GM19372 (cell line): ENCODE data around the gene ARMH4.

Source experiments
- ATAC-seq: cut with Tn5 transposase; IDR thresholded peaks from one replicate; pipeline ENCODE4 v1.9.1; 2021; ENCODE audit warnings: mild to moderate bottlenecking, low read depth, moderate library complexity; ENCODE audit not compliant: unreplicated experiment

ARMH4 gene

DNA sequence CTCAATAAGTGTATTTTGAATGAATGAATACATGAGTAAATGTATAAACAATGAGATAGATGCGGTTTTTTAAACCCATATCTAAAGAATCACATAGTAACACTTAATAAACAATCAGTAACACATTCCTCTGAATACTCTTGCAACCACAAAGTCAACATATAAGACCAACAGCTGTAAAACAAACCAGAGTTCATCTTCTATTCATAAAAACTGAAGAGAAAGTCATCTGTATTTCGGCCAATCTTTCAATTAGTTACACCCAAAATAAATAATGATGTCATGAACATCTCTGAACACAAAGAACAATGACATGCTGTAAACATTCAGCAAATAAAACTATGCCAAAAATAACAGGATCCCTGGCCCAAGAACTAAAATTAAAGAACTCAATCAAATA is 47.2 kb downstream of the ARMH4 start:
- no peak for ATAC-seq

DNA sequence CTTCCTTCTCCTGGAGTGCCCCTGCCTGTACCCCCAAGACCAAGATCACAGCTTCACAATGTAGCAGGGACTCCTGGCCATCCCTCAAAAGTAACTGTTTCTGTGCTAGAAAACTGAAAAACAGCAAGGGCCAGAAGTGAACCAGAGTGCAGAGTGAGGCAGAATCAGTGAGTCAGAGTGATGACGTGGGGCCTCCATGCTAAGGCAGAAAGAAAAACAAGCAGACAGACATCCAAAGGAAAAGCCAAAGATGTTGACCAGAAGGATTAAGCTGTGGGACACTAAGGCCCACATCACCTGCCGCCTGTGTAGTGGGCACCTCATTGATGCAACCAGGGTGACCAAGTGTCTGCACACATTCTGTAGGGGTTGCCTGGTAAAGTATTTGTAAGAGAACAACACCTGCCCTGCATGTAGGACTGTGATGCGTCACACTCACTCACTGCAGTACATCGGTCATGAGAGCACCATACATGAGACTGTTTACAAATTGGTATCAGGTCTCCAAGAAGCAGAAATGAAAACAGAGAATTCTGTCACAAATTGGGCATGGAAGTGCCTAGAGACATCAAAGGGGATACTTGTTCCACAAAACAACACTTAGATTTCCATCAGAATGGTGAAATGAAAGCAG is 51.2 kb downstream of the ARMH4 start:
- no peak for ATAC-seq

DNA sequence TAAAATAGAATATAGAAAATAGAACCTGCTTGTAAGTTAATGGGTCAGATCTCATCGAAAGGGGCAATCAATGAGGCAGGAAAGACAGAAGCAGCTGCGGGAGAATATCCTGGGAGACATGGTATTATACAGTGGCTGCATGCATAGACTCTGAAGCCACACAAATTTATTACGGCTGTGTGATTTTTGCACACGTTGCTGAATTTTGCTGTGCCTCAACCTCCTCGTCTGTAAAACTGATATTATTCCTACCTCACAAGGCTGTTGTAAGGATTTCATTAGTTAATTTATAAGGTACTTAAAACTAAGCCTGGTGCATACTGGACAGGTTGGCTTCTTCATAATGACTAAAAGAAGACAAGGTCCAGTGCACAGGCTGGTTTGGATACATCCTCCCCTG is 52.3 kb downstream of the ARMH4 start:
- no peak for ATAC-seq

DNA sequence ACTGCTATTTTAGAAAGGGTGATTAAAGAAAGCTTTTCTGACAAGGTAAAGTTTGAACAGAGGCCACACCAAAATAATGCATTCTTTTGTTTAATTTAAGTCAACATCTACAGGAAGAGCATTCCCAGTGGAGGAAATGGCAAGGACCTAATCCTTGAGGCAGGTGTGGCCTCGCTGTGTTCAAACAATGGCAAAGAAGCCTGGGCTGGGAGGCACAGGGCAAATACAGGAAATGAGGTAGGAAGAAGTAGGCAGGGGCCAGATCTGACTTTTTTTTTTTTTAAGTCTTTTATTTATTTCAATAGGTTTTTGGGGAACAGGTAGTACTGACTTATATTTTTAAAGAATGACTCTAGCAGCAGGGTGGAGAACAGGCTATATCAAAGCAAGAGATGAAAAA is 53.5 kb downstream of the ARMH4 start:
- no peak for ATAC-seq

DNA sequence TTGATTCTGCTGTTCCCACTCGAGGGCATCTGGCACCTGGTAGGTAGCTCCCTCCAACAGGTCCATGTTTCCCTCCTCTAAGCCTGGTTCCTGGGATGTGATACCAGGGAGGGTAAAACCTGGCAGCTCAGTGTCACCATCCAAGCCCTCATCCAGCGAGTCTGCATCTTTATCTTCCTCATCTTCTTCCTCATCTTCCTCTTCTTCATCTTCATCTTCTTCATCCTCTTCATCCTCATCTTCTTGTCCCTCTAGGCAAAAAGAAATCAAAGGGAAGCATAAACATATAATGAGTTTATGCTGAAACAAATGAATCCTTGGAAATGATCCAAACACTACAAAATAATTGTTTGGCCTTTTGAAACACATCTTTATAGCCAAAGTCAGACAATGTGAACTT is 55.3 kb downstream of the ARMH4 start:
- no peak for ATAC-seq

DNA sequence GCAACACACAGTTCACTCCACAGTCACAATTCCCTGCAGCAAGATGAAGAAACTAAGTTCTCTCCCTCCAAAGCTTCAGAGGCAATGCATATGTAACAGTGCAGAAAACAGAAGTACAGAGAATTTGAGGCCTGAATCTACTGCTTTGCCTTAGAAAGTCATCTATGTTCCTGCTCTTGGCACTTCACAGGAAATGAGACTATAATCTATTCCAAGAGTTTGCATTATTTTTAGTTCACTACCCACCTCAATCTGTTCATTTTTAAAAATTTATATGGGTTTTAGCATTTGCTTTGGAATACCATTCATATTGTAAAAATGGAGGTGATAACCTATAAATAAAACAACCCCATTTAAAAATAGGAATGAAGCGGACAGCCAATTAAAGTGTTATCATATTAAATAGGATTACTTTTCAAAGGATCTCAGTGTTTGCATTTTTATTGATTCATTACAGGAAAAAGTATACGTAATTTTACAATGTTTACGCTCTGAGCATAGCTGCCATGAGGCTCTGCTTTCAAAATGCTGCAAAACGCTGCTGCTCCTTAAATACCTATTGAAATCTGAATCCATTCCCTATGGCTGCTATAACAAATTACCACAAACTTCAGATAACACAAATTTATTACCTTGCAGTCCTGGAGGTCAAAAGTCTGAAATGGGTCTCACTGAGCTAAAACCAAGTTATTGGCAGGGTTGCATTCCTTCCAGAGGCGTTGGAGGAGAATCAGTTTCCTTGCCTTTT is 60.0 kb downstream of the ARMH4 start:
- no peak for ATAC-seq

DNA sequence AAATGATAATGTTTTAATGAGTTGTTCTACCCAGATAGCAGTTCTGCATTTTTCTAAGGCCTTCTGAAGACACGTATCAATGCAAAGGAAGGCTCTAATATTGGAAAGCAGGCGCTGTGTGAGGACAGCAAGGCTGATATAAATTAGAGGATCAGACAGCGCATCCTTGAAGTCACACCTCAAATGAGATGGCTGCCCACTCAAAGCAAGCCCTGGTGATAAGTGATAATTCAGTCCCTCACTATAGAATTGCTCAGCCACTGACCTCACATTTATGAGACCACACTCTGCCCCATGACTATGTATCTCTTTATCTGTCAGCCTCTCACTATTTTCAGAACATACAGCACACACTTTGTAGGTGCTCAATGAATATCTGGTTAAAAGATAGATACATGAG is 62.4 kb downstream of the ARMH4 start:
- ATAC-seq, result no peak

DNA sequence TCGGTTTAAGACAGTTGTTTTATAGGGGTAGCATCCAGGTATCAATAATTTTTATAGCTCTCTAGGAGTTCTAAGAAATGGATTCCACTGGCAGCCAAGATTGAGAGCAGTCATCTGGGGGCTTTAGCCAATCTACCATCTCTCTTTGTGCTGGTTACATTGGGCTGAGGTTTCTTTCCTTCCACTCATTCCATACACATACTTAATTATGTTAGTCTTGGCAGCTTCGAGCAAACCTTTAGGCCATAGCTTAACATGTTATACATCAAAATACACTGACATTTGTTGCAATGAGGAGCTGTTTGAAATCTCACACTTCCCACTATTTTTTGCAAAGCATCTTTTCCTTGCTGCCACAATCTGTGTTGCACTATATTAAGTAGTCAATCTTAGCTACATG is 63.1 kb downstream of the ARMH4 start:
- no peak for ATAC-seq

DNA sequence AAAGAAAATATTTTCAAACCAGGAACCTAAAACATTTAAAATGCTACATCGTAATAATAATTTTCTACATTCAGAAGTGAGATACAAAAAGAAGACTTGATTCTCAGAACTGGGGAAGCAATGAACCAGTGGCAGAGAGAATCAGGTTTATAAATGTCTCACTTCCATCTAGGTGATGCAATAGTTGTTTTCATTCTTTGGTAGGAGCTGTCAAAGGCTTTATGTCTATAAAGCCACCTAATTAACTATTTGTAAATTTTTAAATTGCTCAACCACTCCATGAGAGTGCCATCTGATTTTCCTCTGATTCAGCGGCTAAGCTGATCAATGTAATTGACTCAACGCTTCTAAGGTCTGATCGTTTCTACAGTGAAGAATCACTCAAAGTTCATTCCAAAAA is 66.1 kb downstream of the ARMH4 start:
- no peak for ATAC-seq

DNA sequence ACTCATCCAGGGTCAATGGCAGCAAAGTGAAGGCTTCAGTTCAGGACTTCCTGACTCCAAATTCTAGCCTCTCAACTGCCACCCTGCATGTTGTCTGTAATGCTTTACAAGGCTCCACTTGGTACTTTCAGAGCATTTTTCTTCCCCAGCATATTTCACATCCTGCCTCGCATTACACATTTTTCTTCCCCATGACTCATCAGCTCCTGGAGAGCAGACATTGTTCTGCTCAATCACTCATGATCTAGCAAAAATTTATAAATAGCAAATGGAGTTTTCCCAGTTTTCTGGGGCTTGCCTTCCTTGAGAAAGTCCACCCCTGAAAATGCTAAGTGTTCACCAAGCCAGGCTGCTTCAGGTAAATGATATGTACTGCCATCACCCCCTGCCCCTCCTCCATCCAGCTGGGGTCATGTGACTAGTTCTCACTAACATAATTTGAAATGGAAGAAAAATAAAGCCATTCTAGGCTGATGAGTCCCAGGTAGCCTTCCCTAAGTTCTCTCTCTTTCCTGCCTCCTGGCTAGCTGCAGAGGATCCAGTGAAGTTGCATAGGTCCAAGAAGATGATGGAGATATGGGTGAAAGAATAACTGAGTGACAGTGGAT is 69.4 kb downstream of the ARMH4 start:
- no peak for ATAC-seq

DNA sequence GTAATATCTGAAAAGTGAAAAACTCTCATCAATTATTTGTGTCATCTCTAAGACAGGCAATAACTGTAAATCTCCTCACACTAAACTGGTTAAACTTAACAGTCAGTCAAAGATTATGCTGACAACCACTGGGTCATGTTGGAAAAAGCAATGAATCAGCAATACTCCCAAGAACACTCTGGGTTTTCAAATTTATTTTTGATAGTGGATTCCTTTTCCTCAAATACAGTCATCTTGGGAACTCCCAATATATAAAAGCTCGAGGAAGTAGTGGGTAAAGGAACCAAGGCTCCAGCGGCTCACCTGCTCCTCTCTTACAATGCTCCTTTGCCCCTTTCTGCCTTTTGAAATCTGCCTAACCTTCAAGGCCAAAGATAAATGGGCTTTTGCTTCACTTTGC is 70.0 kb downstream of the ARMH4 start:
- ATAC-seq, result no peak

DNA sequence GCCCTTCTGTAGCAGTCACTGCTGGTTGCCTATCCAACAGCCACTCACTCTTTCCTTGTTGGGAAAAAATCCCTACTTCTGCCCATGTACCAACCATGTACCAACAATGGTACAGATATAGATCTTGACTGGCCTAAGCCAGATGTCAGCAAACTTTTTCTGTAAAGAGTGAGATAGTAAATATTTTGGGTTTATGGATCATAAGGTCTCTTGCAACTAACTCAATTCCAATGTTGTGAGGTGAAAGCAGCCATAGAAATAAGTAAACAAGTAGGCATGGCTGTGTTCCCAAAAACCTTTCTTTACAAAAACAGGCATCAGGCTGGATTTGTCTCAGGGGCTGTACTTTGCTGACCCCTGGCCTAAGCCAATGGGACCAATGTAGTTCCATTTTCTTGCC is 73.5 kb downstream of the ARMH4 start:
- no peak for ATAC-seq

DNA sequence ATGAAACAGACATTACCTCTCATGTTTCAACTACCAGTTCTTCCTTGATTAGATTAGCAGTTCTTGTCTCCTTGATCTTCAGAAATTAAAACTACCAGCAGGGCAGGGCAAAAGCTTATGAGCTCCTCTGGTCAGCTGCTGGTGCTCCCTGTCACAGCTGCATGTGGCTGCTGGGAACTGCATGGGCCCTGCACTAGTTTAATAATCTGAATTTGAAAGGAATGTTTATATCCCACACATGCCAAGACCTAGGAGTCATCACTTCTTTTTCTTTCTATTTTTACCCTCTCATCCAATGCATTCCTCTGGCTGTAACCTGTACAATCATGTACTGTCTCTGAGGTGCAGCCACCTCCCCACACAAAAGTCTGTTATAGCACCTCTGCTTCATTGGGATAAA is 73.9 kb downstream of the ARMH4 start:
- ATAC-seq, result no peak

DNA sequence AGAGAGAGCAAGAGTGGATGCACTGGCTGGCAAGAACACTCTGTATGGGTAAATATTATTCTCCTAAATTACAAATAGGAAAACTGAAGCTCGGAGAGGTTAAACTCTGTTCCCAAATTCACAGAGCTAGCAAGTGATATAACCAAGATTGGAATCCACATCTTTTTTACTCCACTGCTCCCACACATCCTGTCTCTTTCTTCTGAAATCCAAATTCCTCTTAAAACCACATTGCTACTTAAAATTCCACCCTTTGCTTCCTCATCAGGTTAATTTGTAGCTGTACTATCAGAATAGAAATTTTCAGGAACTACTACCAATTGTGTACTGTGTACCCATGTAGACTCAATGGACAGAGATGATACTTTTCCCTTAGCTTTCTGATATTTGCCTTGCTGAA is 74.4 kb downstream of the ARMH4 start:
- ATAC-seq, result no peak

DNA sequence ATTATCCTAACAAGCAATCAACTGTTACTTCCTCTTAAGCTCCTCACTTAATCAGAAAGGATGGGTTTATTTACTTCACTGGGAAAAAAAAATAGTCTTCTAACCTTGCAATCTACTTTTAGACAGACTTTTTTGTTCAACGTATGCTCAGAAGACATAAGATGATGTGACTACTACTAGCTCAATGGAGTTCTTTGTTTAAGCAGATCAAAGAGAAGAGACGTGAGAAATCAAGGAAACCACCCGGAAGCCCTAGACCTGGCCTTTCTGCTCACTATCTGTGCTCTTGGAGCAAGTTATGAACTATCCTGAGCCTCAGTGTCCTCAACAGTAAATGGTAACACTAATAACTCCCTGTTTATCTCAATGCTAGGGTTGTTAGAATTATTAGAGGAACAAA is 78.5 kb downstream of the ARMH4 start:
- ATAC-seq, result no peak

DNA sequence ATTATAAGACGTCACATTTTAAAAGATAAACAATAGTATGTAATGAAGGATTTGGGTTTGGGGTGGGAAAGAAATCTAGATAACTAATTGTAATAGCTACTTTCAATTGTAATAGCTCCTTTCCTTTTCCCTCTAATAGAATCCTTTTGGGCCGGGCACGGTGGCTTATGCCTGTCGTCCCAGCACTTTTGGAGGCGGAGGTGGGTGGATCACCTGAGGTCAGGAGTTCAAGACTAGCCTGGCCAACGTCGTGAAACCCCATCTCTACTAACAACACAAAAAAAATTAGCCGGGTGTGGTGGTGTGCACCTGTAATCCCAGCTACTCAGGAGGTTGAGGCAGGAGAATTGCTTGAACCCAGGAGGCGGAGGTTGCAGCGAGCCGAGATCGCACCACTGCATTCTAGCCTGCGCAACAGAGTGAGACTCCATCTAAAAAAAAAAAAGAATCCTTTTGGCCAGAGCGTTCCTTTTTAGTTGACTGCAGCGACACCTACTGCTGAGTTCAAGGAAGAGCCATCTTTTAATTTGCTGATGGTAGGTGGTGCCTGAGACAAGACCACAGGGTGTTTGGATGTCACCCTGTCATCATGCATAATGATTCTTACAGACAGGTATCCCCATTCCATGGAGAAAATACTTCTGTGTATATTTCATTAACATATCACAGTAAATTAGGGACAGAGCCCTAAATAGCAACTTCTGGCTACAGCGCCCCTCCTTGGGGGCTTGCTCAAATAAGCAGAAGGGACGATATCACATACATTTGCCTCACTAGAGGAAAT is 79.5 kb downstream of the ARMH4 start:
- ATAC-seq, result no peak

DNA sequence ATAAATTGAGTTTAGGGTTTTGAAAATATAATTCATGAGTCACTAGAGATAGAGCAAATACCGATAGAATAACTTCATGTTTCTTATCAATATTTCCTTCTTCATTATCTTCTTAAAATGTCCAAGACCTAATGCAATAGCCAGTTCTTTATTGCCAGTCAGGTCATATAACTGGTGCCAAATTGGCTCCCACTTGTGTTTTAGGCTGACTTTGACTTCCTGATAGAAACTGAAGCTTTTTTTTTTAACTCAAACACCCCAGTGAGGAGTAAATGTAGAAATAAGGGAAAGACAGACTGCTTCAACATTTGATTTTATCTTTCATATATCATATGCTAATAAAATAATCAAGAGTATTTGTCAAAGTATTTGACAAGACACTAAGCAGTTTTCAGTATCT is 80.7 kb downstream of the ARMH4 start:
- ATAC-seq, result no peak

DNA sequence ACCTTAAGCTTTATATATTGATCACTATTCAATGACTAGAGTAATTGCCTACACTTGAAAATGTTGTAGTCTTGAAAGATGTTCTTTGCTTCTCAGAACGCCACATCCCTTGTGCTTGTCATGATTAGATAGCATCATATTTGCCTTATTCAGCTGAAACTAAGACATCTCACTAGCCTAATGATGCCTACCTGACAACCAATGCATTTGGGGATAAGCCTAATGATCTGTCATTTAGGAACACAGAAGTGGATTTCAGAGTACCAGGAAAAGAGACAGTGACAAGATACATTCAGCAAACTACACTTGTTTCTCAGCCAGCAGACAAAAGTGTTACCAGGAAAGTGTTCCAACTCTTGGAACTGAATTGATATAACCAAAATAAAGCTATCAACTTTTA is 83.7 kb downstream of the ARMH4 start:
- ATAC-seq, result no peak

DNA sequence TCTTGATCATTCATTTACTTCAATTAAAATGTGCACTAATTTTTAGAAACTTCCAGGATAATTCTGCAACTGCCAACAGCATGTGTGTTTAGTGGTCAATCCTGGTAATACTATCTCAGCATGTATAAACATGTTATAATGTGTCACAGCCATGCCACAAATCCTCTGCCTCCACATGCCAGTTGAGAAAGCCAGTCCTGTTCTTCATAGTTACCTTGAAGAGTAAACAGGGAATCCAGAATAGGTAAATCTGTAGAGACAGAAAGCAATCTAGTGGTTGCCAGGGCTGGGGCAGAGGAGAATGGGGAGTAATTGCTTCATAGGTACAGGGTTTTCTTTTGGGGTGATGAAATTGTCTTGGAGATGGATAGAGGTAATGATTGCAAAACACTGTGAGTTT is 85.9 kb downstream of the ARMH4 start:
- ATAC-seq, result no peak

DNA sequence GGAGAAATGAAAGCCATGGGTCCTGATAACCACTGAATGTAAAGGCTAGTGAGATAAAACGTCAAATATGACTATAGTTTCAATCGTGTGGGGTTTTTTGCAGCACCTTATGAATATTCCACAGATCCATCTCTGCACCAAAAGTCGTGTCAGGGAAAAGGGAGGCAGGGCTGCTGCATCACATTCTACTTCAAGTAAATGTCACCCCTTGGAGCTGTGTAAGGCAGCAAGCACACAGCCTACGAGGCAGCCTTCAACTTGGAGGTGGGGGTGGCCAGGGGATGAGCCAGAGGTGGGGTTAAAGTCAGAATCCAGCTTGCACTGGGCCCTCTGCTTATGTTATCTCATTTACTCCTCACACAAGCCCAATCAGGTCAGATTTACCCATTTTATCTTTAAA is 90.4 kb downstream of the ARMH4 start:
- ATAC-seq, result no peak

DNA sequence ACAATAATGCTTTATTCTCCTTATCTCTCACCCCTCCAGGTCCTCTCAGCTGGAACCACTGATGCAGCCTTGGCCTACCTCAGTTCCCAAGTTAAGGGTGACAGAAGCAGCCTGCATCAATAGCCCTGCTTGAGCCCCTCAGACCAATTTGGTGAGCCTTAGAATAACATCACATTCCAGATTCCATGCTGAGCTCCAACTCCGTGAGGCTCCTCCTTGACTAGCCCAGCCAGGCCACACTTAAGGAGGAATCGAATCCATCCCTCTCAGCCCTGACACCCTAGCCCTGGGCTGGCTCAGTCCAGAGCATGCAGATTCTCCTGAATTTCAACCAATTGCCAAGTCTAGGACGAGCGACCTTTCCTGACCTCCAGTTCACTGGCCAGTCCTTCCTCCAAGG is 91.1 kb downstream of the ARMH4 start:
- no peak for ATAC-seq
